HCT116 (cell line): ENCODE measurements around the gene CT47C1. TPM values are rescaled to one million over a fixed set of nuclear protein-coding genes. Genes with fewer than 3 reads are reported as not detected.

Source experiments
- ATAC-seq: fragments of 200-7000 bp; cut with Tn5 transposase; 2 replicates; pipeline ENCODE4 v1.9.1; 2020; ENCODE audit warnings: mild to moderate bottlenecking, moderate library complexity
- BruUV-seq: library from RNA; stranded (reverse); fragments of 400-500 nt; replicated peaks from 2 replicates; lab custom pipeline; 2021; lab: Mats Ljungman, UMichigan
- CTCF ChIA-PET: fragments of 300-600 bp; sonication (Branson Sonifier 250); formaldehyde crosslinking; loops from one replicate; lab custom pipeline; 2021; ENCODE audit warnings: antibody characterized with exemption; lab: Charles Lee
- POLR2A ChIA-PET: fragments of 300-600, 350-600 bp; sonication (Branson Sonifier 250); formaldehyde crosslinking; loops from one replicate; lab custom pipeline; 2021; ENCODE audit warnings: antibody characterized with exemption; lab: Charles Lee
- RAD21 ChIA-PET, 2 experiments: fragments of 300-600 bp; sonication (Branson Sonifier 250); formaldehyde crosslinking; loops; one replicate each; lab custom pipeline; 2023; ENCODE audit warnings: low total read pairs in 2 of 2; ENCODE audit not compliant: uncharacterized antibody in 2 of 2, unreplicated experiment in 2 of 2, low non-redundant PET in 1 of 2; lab: Charles Lee
- DNase-seq: peaks from one replicate; pipeline ENCODE4 v3.0.0-alpha.2; 2010; ENCODE audit warnings: low read depth, low spot score
- H2AFZ ChIP-seq: fragments of 200-600 bp; shearing (Covaris generic), sonication (generic); 2 replicates; pipeline ENCODE4 v1.6.1; 2017; ENCODE audit warnings: low read depth, mixed run types, mixed read lengths, antibody characterized with exemption, low read length; ENCODE audit not compliant: poor library complexity, severe bottlenecking
- H3K27ac ChIP-seq: 2 replicates; pipeline ENCODE4 v1.5.1; 2012; ENCODE audit warnings: low read depth, low read length
- H3K27me3 ChIP-seq: fragments of 200-600 bp; sonication (generic); 2 replicates; pipeline ENCODE4 v1.6.1; 2016; ENCODE audit warnings: mixed run types, low read length, mixed read lengths; ENCODE audit not compliant: insufficient read depth
- H3K36me3 ChIP-seq, 2 experiments: fragments of 200-500 bp in 1 of 2; fragments of 200-600 bp in 1 of 2; sonication (Bioruptor generic) in 1 of 2; sonication (generic) in 1 of 2; 2 replicates each; pipeline versions ENCODE4 v1.5.1 to v1.6.1; 2014 to 2016; ENCODE audit warnings: low read length in 2 of 2, inconsistent platforms in 1 of 2, mixed read lengths in 1 of 2, mixed run types in 1 of 2; ENCODE audit not compliant: insufficient read depth in 2 of 2, control insufficient read depth in 1 of 2
- H3K4me1 ChIP-seq, 2 experiments: fragments of 200-600 bp in 1 of 2; sonication (generic) in 1 of 2; 2 replicates each; pipeline versions ENCODE4 v1.5.1 to v1.6.1; 2012 to 2017; ENCODE audit warnings: low read length in 2 of 2, inconsistent platforms in 1 of 2, mild to moderate bottlenecking in 1 of 2, mixed read lengths in 1 of 2, mixed run types in 1 of 2, moderate library complexity in 1 of 2; ENCODE audit not compliant: insufficient read depth in 2 of 2, control insufficient read depth in 1 of 2
- H3K4me2 ChIP-seq: fragments of 200-600 bp; sonication (generic); 2 replicates; pipeline ENCODE4 v1.6.1; 2017; ENCODE audit warnings: mixed run types, low read length, mixed read lengths
- H3K4me3 ChIP-seq, 2 experiments: fragments of 200-600 bp in 1 of 2; sonication (generic) in 1 of 2; replicated peaks in 1 of 2; 2 replicates each; pipeline ENCODE4 v1.5.1; 2011 to 2016; ENCODE audit warnings: low read length in 2 of 2, control low read depth in 1 of 2, low read depth in 1 of 2, mild to moderate bottlenecking in 1 of 2, mixed read lengths in 1 of 2, mixed run types in 1 of 2
- H3K79me2 ChIP-seq: fragments of 200-600 bp; sonication (generic); 2 replicates; pipeline ENCODE4 v1.6.1; 2017; ENCODE audit warnings: mild to moderate bottlenecking, mixed run types, low read length, moderate library complexity, mixed read lengths; ENCODE audit not compliant: insufficient read depth
- H3K9ac ChIP-seq: fragments of 200-600 bp; sonication (generic); 2 replicates; pipeline ENCODE4 v1.6.1; 2016; ENCODE audit warnings: low read length, mixed read lengths
- H3K9me2 ChIP-seq: fragments of 200-600 bp; sonication (generic), shearing (Covaris generic); 2 replicates; pipeline ENCODE4 v1.6.1; 2017; ENCODE audit warnings: mixed run types, mild to moderate bottlenecking, moderate library complexity; ENCODE audit not compliant: insufficient read depth
- H3K9me3 ChIP-seq, 2 experiments: fragments of 200-500 bp in 1 of 2; fragments of 200-600 bp in 1 of 2; sonication (Bioruptor generic) in 1 of 2; sonication (generic) in 1 of 2; 2 replicates each; pipeline ENCODE4 v1.6.1; 2014 to 2017; ENCODE audit warnings: low read length in 2 of 2, mixed read lengths in 2 of 2, inconsistent platforms in 1 of 2, low read depth in 1 of 2, mild to moderate bottlenecking in 1 of 2, mixed run types in 1 of 2, moderate library complexity in 1 of 2; ENCODE audit not compliant: control insufficient read depth in 1 of 2, insufficient read depth in 1 of 2
- H4K20me1 ChIP-seq: fragments of 200-600 bp; sonication (generic), shearing (Covaris generic); 2 replicates; pipeline ENCODE4 v1.6.1; 2017; ENCODE audit warnings: mixed run types, mild to moderate bottlenecking, moderate library complexity; ENCODE audit not compliant: insufficient read depth
- CBX3 ChIP-seq: IDR thresholded peaks from 2 replicates; pipeline ENCODE4 v1.6.1; 2012; ENCODE audit warnings: low read depth
- CEBPB ChIP-seq: IDR thresholded peaks from 2 replicates; pipeline ENCODE4 v1.6.1; 2012; ENCODE audit warnings: low read depth
- EGR1 ChIP-seq: IDR thresholded peaks from 2 replicates; pipeline ENCODE4 v1.6.1; 2012; ENCODE audit warnings: low read depth
- ELF1 ChIP-seq: IDR thresholded peaks from 2 replicates; pipeline ENCODE4 v1.6.1; 2012; ENCODE audit warnings: low read depth, borderline replicate concordance
- FOSL1 ChIP-seq: IDR thresholded peaks from 2 replicates; pipeline ENCODE4 v1.6.1; 2012; ENCODE audit warnings: low read depth
- POLR2A ChIP-seq: IDR thresholded peaks from 2 replicates; pipeline ENCODE4 v1.7.0; 2011; ENCODE audit warnings: borderline replicate concordance; ENCODE audit not compliant: insufficient read depth, insufficient read length; ENCODE audit errors: extremely low read depth
- POLR2AphosphoS5 ChIP-seq: IDR thresholded peaks from 2 replicates; pipeline ENCODE4 v1.6.1; 2011; ENCODE audit warnings: mild to moderate bottlenecking, low read depth, low read length, moderate library complexity
- SIN3A ChIP-seq: IDR thresholded peaks from 2 replicates; pipeline ENCODE4 v1.6.1; 2012; ENCODE audit warnings: low read depth
- SP1 ChIP-seq: IDR thresholded peaks from 2 replicates; pipeline ENCODE4 v1.6.1; 2012; ENCODE audit warnings: low read depth
- TCF7L2 ChIP-seq: IDR thresholded peaks from 2 replicates; pipeline ENCODE4 v1.7.0; 2011; ENCODE audit warnings: borderline replicate concordance, inconsistent platforms; ENCODE audit not compliant: insufficient read depth, insufficient read length; ENCODE audit errors: extremely low read depth
- ZFX ChIP-seq: fragments of 450-650 bp; IDR thresholded peaks from 2 replicates; pipeline ENCODE4 v1.6.1; 2017
- ZNF274 ChIP-seq: fragments of 200-500 bp; sonication (Bioruptor generic); IDR thresholded peaks from 2 replicates; pipeline ENCODE4 v1.6.1; 2014; ENCODE audit warnings: mild to moderate bottlenecking, low read depth, low read length, inconsistent platforms
- intact Hi-C: fragments of 100-400 bp; cut with micrococcal nuclease; formaldehyde crosslinking; loops from 2 replicates; pipeline ENCODE4 v1.10.0; 2022
- total RNA-seq: library from RNA; stranded (reverse); gene quantifications from one replicate; pipeline ENCODE4 v1.2.1, GENCODE V29; 2021; ENCODE audit not compliant: unreplicated experiment
- TF ChIP-seq, protein P1 (sequence below), 3 experiments: fragments of 200-600 bp in 1 of 3; sonication (generic) in 1 of 3; IDR thresholded peaks in 2 of 3; conservative IDR thresholded peaks in 1 of 3; 2 replicates each; pipeline ENCODE4 v1.5.1; 2012 to 2017; ENCODE audit warnings: low read depth in 2 of 3, low read length in 2 of 3, antibody characterized with exemption in 1 of 3, borderline replicate concordance in 1 of 3, control low read depth in 1 of 3, mild to moderate bottlenecking in 1 of 3, mixed read lengths in 1 of 3, mixed run types in 1 of 3, moderate library complexity in 1 of 3; ENCODE audit not compliant: insufficient read depth in 1 of 3
- TF ChIP-seq, protein P2 (sequence below): IDR thresholded peaks from 2 replicates; pipeline ENCODE4 v1.6.1; 2011; ENCODE audit warnings: mild to moderate bottlenecking, low read length, moderate library complexity; ENCODE audit not compliant: insufficient replicate concordance; ENCODE audit errors: extremely low read depth

CT47C1 gene
- total RNA-seq, 1 experiment from 2014 or later: not detected

DNA sequence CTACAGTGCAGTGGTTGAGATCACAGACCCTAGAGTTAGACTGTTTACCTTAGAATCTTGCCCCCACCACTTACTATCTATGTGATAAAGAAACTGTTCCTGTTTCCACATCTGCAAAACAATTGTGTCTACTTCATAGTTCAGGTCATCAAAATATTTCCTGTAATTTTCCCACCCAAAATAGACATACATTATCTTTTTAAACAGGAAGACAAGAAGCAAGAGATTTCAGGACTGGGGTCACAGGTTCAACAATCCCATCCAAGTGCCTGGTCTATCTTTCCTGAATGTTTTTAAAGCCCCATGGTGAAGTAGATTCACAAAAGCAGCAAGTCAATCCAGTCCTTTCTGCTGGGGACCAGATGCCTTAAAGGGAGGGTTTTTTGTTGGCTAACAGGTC lies 41.8 kb upstream of the CT47C1 start:
- no TSS peak for BruUV-seq

DNA sequence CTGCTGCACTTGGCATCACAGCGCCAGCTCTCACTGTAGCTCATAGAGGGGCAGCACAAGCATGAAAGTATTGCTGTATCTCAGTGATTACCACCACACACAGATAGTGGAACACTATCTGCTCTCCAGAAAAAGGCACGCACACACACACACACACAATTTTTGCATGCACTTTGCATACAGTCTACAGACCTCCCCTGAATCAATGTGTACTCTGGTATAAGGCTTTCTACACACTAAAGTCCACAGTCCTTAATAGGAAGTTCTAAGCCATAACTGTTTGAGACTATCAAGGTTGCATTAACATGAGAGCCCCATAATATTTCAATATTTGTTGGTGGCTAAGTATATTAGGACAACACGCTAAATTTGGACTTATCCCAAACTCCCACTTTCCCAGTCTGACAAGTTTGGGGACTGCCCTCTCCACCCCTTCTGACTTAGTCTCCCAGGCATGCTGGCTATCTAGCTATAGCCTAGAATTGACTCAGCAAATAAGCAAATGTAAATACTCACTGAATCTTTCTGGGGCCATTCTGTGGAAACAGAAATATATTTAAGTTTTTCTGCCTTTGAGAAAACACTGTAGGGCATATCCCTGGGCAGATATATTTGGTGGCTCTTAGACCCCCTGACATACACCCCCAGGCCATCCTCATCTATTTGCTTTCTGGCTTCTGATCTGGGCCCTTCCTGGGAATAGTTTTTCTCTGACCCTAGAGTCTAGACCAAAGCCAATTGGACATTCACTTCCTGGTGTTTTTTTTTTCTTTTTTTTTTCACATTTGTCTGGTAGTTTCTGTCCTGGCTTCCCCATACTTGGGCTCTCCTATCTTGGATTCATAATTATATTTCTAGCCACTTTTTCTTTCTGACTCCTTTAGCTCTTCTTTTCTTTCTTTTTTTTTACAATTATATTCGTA lies 36.4 kb upstream of the CT47C1 start:
- H3K79me2 ChIP-seq: no peaks in the 10 kb centered on the region
- intact Hi-C loops: no loop called here
- no peak overlapping the region for H3K9ac ChIP-seq
- no TSS peak for BruUV-seq
- ChIA-PET POLR2A (no interaction called here), RAD21 (no interaction called here), CTCF (no interaction called here)
- H4K20me1 ChIP-seq: no peaks in the 10 kb centered on the region
- H2AFZ ChIP-seq: no peak overlapping the region
- H3K9me2 ChIP-seq: no peaks in the 10 kb centered on the region
- peaks cover 6 to 9% of the 10 kb centered on the region in 2 experiments; a peak in 3 of 4 replicates for H3K4me1 ChIP-seq
- ATAC-seq (no peak), DNase-seq (no peak)
- no peak overlapping the region for H3K4me3 ChIP-seq
- H3K27ac ChIP-seq: no peak overlapping the region
- H3K9me3 ChIP-seq: no peaks in the 10 kb centered on the region
- H3K4me2 ChIP-seq: no peak overlapping the region
- H3K27me3 ChIP-seq: no peaks in the 10 kb centered on the region
- H3K36me3 ChIP-seq: no peaks in the 10 kb centered on the region
- TF ChIP-seq, protein P1, sequence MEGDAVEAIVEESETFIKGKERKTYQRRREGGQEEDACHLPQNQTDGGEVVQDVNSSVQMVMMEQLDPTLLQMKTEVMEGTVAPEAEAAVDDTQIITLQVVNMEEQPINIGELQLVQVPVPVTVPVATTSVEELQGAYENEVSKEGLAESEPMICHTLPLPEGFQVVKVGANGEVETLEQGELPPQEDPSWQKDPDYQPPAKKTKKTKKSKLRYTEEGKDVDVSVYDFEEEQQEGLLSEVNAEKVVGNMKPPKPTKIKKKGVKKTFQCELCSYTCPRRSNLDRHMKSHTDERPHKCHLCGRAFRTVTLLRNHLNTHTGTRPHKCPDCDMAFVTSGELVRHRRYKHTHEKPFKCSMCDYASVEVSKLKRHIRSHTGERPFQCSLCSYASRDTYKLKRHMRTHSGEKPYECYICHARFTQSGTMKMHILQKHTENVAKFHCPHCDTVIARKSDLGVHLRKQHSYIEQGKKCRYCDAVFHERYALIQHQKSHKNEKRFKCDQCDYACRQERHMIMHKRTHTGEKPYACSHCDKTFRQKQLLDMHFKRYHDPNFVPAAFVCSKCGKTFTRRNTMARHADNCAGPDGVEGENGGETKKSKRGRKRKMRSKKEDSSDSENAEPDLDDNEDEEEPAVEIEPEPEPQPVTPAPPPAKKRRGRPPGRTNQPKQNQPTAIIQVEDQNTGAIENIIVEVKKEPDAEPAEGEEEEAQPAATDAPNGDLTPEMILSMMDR (IDR thresholded peaks at IDR 0.05 in 2 of 3, conservative IDR thresholded peaks at IDR 0.05 in 1 of 3; ENCODE audit: borderline replicate concordance in 1 of 3, insufficient read depth in 1 of 3, low read depth in 2 of 3, low read length in 2 of 3): no peak
- TF ChIP-seq FOSL1: no peak
- no peak for TF ChIP-seq CEBPB
- no peak for TF ChIP-seq POLR2A
- TF ChIP-seq, protein P2, sequence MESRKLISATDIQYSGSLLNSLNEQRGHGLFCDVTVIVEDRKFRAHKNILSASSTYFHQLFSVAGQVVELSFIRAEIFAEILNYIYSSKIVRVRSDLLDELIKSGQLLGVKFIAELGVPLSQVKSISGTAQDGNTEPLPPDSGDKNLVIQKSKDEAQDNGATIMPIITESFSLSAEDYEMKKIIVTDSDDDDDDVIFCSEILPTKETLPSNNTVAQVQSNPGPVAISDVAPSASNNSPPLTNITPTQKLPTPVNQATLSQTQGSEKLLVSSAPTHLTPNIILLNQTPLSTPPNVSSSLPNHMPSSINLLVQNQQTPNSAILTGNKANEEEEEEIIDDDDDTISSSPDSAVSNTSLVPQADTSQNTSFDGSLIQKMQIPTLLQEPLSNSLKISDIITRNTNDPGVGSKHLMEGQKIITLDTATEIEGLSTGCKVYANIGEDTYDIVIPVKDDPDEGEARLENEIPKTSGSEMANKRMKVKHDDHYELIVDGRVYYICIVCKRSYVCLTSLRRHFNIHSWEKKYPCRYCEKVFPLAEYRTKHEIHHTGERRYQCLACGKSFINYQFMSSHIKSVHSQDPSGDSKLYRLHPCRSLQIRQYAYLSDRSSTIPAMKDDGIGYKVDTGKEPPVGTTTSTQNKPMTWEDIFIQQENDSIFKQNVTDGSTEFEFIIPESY: no peak
- TF ChIP-seq POLR2AphosphoS5: no peak
- TF ChIP-seq ZNF274: no peak
- no peak for TF ChIP-seq SIN3A
- no peak for TF ChIP-seq ZFX
- TF ChIP-seq CBX3: no peak
- no peak for TF ChIP-seq SP1
- TF ChIP-seq, all 23 proteins: peak for 0

More for the DNA sequence above, 41.8 kb upstream of the CT47C1 start:
- ATAC-seq (no peak), DNase-seq (no peak)
- Histone ChIP-seq H3K9ac (no peak overlapping the region), H2AFZ (no peak overlapping the region), H3K4me2 (no peak overlapping the region), H3K36me3 (no peaks in the 10 kb centered on the region), H3K4me3 (no peak overlapping the region), H3K79me2 (no peaks in the 10 kb centered on the region), H3K9me3 (no peaks in the 10 kb centered on the region), H3K27me3 (no peaks in the 10 kb centered on the region), H4K20me1 (no peaks in the 10 kb centered on the region), H3K27ac (no peak overlapping the region), H3K4me1 (no peaks in the 10 kb centered on the region), H3K9me2 (no peaks in the 10 kb centered on the region)
- TF ChIP-seq TCF7L2: no peak
- TF ChIP-seq SP1: no peak
- no peak for TF ChIP-seq CBX3
- no peak for TF ChIP-seq CEBPB
- no peak for TF ChIP-seq EGR1
- no peak for TF ChIP-seq ELF1
- POLR2A ChIA-PET: no interaction called here
- RAD21 ChIA-PET: no interaction called here
- CTCF ChIA-PET: no interaction called here
- intact Hi-C loops: no loop called here
